Ecto neural progenitor cell (in vitro differentiated cells): ENCODE data around the gene ENO4.
A peak's percentile ranks its signal among the peaks of the same experiment; 100 is the strongest.

ENCODE experiments used
- DNase-seq: peaks from one replicate; pipeline ENCODE4 v3.0.0-alpha.2; 2018; ENCODE audit warnings: low spot score

ENO4 gene

GRCh38 chr10:116829711-116830110, 19.6 kb upstream of the ENO4 start:
- DNase-seq, result no peak

DNA sequence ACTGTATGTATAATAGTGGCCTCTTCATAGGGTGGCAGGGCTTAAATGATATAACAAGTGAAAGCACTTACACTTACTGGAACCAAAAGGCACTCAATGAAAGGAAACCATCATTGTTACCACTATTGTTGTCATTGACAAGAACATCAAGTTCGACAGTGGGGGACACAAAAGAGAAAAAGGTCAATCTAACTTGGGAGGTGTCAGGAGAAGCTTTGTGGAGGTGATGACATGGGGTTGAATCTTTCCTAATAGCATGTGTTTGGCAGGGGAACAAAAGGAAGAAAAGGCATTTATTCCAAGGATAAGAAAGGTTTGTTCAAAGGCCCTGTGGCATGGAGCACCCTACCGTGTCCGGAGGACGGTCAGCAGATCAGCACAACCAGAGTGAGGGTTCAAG, 18.2 kb upstream of the ENO4 start:
- no peak for DNase-seq

GRCh38 chr10:116831790-116832189, 17.5 kb upstream of the ENO4 start:
- DNase-seq, result no peak

GRCh38 chr10:116833986-116834985, 15.0 kb upstream of the ENO4 start:
- DNase-seq, result no peak

DNA sequence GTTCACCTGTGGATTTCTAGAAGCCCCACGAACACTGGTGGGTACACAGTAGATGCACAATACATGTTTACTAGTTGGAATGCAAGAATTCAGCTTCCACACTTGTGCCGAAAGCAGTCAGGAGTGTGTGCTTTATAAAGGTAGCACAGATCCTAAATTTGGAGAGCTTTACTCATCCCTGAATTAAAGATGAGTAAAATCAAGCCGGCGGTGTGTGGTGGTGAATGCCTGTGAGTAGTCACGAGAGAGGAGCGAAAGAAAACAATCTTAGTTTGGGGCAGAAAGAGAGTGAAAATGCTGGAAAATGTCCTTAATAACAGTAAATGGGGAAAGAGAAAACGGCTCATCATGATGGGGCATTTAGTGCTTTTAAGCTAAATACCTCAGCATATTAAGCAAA, 13.6 kb upstream of the ENO4 start:
- no peak for DNase-seq

- peak; percentile 59 for DNase-seq
Observed at GRCh38 chr10:116836083-116836482, 13.2 kb upstream of the ENO4 start.

GRCh38 chr10:116836902-116837523, 12.3 kb upstream of the ENO4 start:
- DNase-seq, result no peak

- DNase-seq, result no peak
Observed at GRCh38 chr10:116838143-116838725, 11.1 kb upstream of the ENO4 start.

DNA sequence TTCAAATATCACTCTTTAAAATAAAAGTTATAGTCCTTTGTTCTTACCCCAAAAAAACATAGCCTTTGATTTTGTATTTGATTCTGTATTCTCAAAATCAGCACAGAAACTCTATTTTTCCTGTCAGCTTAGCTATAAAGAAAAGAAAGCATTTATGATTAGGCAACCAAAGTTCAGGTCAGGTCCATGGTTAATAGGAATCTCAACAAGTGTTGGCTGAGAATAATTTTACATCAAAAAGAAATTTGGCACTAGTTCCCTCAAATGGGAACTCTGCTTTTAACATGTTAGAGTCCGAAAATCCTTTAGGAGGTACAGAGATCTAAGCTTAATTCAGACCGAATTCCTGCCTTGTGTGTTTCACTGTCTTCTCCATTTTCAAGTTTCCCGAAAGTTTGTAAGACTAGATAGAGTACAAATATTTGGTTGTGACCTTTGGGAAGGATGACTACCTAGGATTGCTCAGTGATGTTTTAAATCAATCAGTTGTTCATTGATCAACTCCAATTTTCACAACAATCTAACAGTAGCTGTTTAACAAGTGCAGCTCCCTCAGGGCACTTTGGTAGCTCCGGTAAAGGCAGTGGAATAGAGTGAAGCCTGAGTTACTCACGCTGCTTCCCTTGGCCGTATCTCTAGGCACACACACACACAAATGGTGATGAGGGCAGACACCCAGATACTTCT, 8.8 kb upstream of the ENO4 start:
- no peak for DNase-seq

GRCh38 chr10:116845823-116846222, 3.5 kb upstream of the ENO4 start:
- no peak for DNase-seq

DNA sequence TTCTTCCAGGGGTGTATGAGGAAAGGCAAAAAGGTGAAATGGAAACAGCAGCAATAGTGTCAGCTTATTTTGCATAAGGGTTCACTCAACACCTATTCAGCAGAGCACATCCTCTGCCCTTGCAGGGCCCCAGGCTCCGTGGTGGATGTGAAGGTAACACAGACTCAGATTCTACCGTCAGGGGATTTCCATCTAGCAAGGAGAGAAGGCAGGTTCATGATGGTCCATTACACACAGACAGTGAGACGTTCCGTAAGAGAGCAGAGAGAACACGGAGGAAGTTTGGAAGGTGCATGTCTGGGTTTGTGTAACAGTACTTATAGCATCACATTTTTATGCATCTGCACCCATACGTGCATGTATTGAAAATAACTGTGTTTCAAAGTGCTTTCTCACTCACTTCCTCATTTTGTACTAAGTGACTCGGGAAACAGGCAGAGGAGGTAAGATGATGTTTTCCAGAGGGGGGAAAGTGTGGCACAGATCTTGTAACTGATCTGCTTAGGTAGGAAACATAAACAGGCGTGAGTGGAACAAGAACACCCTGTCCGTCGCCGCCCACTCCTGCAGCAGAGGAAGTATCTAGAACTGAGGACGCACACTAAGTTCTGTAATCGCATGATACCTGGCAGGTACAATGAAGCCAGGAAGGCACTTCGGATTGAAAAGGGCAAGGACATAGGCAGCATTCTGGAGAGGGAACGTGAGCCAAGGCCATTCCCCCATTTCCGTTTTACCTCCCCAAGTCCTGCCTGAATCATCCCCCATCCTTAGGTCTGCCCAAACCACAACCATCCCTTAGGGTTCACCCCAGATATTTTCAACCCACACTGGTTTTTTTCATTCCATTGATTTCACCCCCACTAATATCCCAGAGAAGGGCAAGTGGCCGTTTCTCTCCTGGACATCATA, 1.0 kb upstream of the ENO4 start:
- no peak for DNase-seq

GRCh38 chr10:116848944-116849247, 403 bp upstream of the ENO4 start:
- no peak for DNase-seq

DNA sequence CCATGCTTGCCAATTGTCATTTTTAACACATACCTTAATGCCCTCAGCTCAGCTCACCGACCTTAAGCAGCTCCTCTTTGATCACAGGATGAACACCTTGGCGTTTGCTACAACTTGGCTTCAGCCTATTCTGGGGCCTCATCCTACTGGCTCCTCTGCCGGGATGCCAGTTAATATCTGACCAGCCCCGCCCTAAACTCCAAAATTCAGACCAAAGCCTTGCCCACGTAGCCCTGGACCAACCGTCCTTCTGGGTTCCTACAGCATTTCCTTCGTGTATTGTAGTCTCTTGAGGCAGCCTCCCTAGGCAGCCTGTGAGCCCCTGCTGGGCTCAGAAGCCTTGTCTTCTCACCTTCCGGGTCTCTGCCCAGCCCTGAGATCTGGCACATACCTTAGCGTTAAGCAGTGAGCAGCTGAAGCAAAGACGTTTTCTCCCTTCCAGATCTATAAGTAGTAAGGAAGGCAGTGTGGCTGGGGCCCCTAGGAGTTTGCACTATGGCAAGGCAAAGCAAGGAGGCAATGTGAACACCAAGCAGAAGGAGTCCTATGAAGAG, 836 bp downstream of the ENO4 start:
- DNase-seq, result no peak

DNA sequence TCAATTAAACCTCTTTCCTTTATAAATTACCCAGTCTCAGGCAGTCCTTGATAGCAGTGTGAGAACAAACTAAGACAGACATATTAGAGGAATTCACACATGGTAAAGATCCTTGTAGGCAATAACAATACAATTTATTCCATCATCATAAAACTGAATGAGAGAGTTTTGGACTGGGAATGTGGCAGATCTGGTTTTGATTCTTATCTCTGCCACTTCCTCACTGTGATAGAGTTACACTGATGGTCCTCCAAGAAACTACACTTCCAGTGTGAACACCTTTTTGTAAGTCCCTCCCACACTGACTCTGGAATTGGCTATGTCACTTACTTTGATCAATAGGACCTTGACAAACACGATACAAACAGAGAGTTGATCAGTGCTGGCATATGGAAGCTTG, 2.9 kb downstream of the ENO4 start:
- DNase-seq, result no peak

- no peak for DNase-seq
Observed at GRCh38 chr10:116853287-116853686, 4.0 kb downstream of the ENO4 start.

DNA sequence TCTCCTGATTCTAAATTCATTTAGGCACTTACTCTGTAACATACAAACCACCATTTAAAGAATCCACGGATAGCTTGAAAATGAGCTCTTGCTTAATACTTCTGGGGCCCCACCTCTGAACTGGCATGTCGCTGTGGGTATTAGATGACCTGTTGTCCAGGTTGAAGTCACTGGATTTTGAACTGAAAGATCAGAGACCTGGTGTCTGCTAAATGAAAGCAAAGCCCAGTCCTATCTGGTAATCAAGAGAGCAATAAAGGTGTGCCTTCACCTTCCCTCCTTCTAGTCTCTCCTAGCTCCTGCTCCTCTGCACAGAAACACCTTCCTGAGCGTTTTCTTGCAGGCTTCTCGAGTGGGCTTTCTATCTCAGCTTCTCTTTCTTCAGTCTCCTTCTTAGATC, 4.4 kb downstream of the ENO4 start:
- DNase-seq, result no peak

- DNase-seq, result no peak
Observed at GRCh38 chr10:116857156-116857555, 7.9 kb downstream of the ENO4 start.

DNA sequence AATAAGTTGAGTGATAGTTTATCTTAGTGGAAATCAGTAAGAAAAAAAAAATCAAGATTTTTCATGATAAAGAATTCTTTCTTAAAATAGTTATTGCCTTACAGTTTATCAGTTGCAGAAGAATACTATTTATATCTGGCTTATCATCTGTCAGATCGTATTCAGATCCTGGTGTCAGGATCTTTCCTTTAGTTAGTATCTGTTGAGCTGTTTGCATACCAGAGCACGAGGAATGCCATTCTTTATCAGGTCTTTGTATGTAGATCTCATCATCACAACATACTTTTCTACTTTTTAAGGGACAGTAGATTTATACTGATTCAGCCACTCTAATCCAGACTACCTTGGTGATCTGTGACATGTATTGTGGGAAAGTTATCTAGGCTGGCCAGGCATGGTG, 12.5 kb downstream of the ENO4 start:
- no peak for DNase-seq

GRCh38 chr10:116864436-116864835, 15.1 kb downstream of the ENO4 start:
- no peak for DNase-seq

DNA sequence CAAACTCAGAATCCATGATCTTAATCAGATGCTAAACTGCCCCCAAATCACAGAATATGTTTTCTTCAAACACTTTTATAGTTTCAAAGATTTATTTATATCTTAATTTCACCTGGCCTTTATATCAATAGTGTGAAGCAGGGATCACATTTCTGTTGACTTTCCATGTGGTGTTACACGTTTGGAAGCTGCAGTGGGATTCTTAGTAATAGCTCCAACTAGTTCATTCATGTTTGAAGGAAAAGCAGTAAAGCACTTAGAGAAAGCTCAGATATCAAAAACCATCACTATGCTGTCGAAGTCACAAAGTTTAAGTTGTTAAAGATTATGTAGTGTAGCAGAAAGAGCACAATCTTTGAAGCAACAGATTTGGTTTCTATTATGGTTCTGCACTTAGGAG, 16.8 kb downstream of the ENO4 start:
- no peak for DNase-seq

- no peak for DNase-seq
Observed at GRCh38 chr10:116866987-116867595, 17.8 kb downstream of the ENO4 start.
